ENCODE measurements around the gene GPR4.
"Not testable (repeated sequence)": the region's sequence is repeated elsewhere in the genome, so short reads cannot be mapped to it uniquely, and the experiment has no call there.

The GPR4 gene

GRCh38 chr19:45601524-45602374, at the start of gene GPR4:
Gene GPR4 (minus strand): TSS chr19:45602212. CDS start chr19:45591866, 10,346 bp downstream.
- no peak for DNase-seq

- no peak for DNase-seq
Observed at GRCh38 chr19:45650722-45651121, 48.7 kb upstream of the GPR4 start.

- DNase-seq, result no peak
Observed at GRCh38 chr19:45646345-45646698, 44.3 kb upstream of the GPR4 start.

GRCh38 chr19:45645631-45646344, 43.8 kb upstream of the GPR4 start:
- DNase-seq, result peak; percentile 43

- DNase-seq, result no peak
Observed at GRCh38 chr19:45645068-45645630, 43.1 kb upstream of the GPR4 start.

- DNase-seq, result no peak
Observed at GRCh38 chr19:45643927-45644771, 42.1 kb upstream of the GPR4 start.

GRCh38 chr19:45643024-45643926, 41.3 kb upstream of the GPR4 start:
- peak; percentile 42 for DNase-seq

- DNase-seq, result peak; percentile 74
Observed at GRCh38 chr19:45641274-45642105, 39.5 kb upstream of the GPR4 start.

GRCh38 chr19:45640849-45641273, 38.8 kb upstream of the GPR4 start:
- no peak for DNase-seq

- no peak for DNase-seq
Observed at GRCh38 chr19:45638930-45639729, 37.1 kb upstream of the GPR4 start, which contains the start of gene EML2. Gene EML2 (minus strand): TSS chr19:45639397. CDS start chr19:45639376, 21 bp downstream.

GRCh38 chr19:45637890-45638667, 36.1 kb upstream of the GPR4 start:
- no peak for DNase-seq

GRCh38 chr19:45636902-45637301, 34.9 kb upstream of the GPR4 start:
- no peak for DNase-seq

- DNase-seq, result no peak
Observed at GRCh38 chr19:45636275-45636674, 34.3 kb upstream of the GPR4 start.

- peak; percentile 23 for DNase-seq
Observed at GRCh38 chr19:45632468-45633196, 30.6 kb upstream of the GPR4 start.

- DNase-seq, result no peak
Observed at GRCh38 chr19:45630463-45630862, 28.5 kb upstream of the GPR4 start.

- DNase-seq, result no peak
Observed at GRCh38 chr19:45629704-45630103, 27.7 kb upstream of the GPR4 start.

GRCh38 chr19:45628219-45628618, 26.2 kb upstream of the GPR4 start:
- DNase-seq, result not testable (repeated sequence)

- DNase-seq, result no peak
Observed at GRCh38 chr19:45623984-45624383, 22.0 kb upstream of the GPR4 start.

Data from NCI-H2029 treated with DMSO at 0.1 percent for 48 hours (cell line).